PFSK-1 (cell line): ENCODE measurements around the gene HPS1.

ENCODE experiments used
- POLR2AphosphoS5 ChIP-seq: IDR thresholded peaks from 2 replicates; pipeline ENCODE4 v1.6.1; 2012; ENCODE audit warnings: low read depth, mild to moderate bottlenecking, control low read depth, low read length, moderate library complexity
- REST ChIP-seq, 2 experiments: IDR thresholded peaks; 2 replicates each; pipeline versions ENCODE4 v1.6.1 to v1.8.0; 2011 to 2012; ENCODE audit warnings: low read depth in 2 of 2, low read length in 2 of 2, control low read depth in 1 of 2, inconsistent platforms in 1 of 2, mild to moderate bottlenecking in 1 of 2, moderate library complexity in 1 of 2; ENCODE audit not compliant: insufficient read depth in 1 of 2
- TAF1 ChIP-seq: IDR thresholded peaks from 2 replicates; pipeline ENCODE4 v1.6.1; 2012; ENCODE audit warnings: low read length, control low read depth, borderline replicate concordance; ENCODE audit not compliant: insufficient read depth

- TF ChIP-seq REST (IDR thresholded peaks at IDR 0.05; ENCODE audit: insufficient read depth in 1 of 2, low read depth in 2 of 2, low read length in 2 of 2) (no peak), POLR2AphosphoS5 (no peak), TAF1 (no peak)
Measured at GRCh38 chr10:98445200-98445812, 1.4 kb downstream of the HPS1 start.
